NCI-H1694 (cell line): ENCODE measurements around the gene STAM2.

Source experiments
- DNase-seq: peaks from one replicate; lab custom pipeline; 2025; lab: John Stamatoyannopoulos, UW

STAM2 gene

DNA sequence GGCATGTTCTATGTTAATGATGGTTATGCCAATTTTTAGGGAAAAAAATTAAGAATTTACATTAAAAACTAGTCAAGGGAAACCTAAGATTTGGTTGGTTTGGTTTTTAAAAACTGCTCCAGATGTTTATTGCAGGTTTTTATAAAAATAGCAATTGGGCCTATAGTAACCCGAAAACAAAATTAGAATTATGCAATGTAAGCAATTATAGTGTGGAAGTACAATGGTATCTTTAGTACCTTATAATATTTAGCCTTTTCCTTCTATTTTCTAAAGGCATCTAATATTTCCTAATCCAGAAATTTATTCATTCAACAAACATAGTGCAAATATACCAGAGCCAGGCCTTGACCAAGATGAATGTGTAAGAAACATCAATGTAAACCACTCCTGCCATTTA lies 104.0 kb downstream of the STAM2 start:
- DNase-seq, result no peak

DNA sequence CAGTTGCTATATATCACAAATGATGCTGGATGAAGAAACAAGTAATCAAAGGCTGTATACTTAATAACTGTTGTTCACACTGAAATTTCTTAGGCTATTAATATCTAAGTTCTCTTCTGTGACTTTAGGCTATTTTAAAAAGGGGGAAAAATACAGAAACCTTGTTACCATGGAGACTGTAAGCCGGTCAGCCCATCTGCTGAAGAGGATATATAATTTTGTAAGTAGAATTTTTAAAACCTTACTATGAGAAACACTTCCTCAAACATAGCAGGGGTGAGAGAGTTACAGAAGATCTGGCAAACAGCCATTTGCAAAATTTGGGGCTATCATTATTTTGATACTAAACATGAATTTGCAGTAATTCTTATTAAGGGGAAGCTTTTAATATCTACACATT lies 104.5 kb downstream of the STAM2 start:
- no peak for DNase-seq

DNA sequence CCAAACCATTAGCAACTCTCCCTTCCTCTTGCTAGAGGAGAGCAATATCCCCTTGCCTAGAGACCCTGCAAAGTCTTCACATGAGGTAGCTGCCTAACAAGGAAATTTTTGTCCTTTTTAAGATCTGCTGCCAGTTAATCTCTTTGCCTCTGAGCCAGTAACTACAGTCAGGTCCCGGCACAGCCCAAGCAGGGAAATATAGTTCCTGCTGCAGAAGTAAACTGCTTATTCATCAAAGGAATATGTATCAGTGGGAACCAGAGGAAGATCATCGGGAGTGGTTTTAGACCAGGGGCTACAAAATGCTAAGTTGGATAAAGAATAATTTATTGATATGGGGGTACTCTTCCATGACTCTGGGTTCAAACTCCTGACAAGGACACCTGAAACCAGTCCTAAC lies 107.3 kb downstream of the STAM2 start:
- no peak for DNase-seq

DNA sequence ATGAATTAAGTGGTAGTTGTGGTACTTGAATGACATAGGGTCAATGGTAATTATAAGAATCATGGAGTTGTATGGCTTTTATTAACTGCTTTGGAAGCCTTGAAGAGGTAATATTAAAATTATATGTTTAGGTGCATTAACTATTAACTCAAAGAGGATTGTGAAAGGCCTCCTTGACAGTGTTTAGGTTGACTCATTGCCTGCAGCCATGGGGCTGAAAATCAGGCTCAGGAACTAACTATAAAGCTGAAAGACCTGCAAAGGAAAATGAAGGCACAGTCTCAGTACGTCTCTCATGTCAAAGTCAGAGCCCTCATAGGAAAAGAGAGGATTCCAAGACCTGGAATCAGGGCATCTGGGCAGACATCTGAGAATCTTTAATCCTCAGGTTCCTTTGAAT lies 107.7 kb downstream of the STAM2 start:
- no peak for DNase-seq
